Activated CD8-positive, alpha-beta T cell treated with anti-CD3 and anti-CD28 coated beads, Interleukin-2, amount 10 ng/mL, durations not matched to agents 7 days and 5 days (primary cell): ENCODE measurements around the gene EEF2K. TPM values are rescaled to one million over a fixed set of nuclear protein-coding genes. Genes with fewer than 3 reads are reported as not detected.
A peak's percentile ranks its signal among the peaks of the same experiment; 100 is the strongest.

Source experiments
- ATAC-seq: fragments of 150-1000 bp; cut with Tn5 transposase; one replicate; pipeline ENCODE4 v1.10.0; 2021; ENCODE audit warnings: moderate library complexity
- CTCF ChIA-PET: fragments of 350-600 bp; sonication (Branson Sonifier 250); formaldehyde crosslinking; loops from one replicate; lab custom pipeline; 2021; ENCODE audit warnings: antibody characterized with exemption; lab: Charles Lee
- POLR2A ChIA-PET: fragments of 350-600 bp; sonication (Branson Sonifier 250); formaldehyde crosslinking; loops from one replicate; lab custom pipeline; 2021; ENCODE audit warnings: antibody characterized with exemption; lab: Charles Lee
- DNase-seq: peaks from one replicate; pipeline ENCODE4 v3.0.0-alpha.2; 2020
- H3K27ac Mint-ChIP-seq: one replicate; pipeline ENCODE4 v1.8.0; 2021; ENCODE audit warnings: mild to moderate bottlenecking, mixed read lengths
- H3K27me3 Mint-ChIP-seq: one replicate; pipeline ENCODE4 v1.8.0; 2021; ENCODE audit warnings: low read depth, mixed read lengths
- H3K36me3 Mint-ChIP-seq: one replicate; pipeline ENCODE4 v1.8.0; 2021; ENCODE audit warnings: low read depth, mixed read lengths
- H3K4me1 Mint-ChIP-seq: one replicate; pipeline ENCODE4 v1.8.0; 2021; ENCODE audit warnings: low read depth, mixed read lengths
- H3K4me3 Mint-ChIP-seq: one replicate; pipeline ENCODE4 v1.8.0; 2021; ENCODE audit warnings: mild to moderate bottlenecking, mixed read lengths
- H3K9me3 Mint-ChIP-seq: one replicate; pipeline ENCODE4 v1.8.0; 2022; ENCODE audit warnings: mixed read lengths; ENCODE audit not compliant: insufficient read depth
- total RNA-seq, 2 experiments: library from RNA; stranded (reverse); gene quantifications; one replicate each; pipeline ENCODE4 v1.2.3, GENCODE V29; 2021

EEF2K gene
- total RNA-seq, 2 experiments from 2014 or later, result 27.7 to 28.9 TPM

- POLR2A ChIA-PET, result no interaction called here
- Mint-ChIP-seq H3K27me3 (no peaks in the 10 kb centered on the region), H3K36me3 (peaks cover 6% of the 10 kb centered on the region), H3K27ac (no peak overlapping the region), H3K4me3 (no peak overlapping the region), H3K9me3 (no peaks in the 10 kb centered on the region), H3K4me1 (peaks cover 35% of the 10 kb centered on the region)
- DNase-seq, result no peak
- CTCF ChIA-PET, result interaction anchor here (1.1 to 22.2 kb wide), 3 partner anchors 10 to 100 kb away, joined by 3 to 355 read pairs (median 8); partner anchors contain the start of gene POLR3E
- ATAC-seq, result no peak
Measured at GRCh38 chr16:22198547-22199293, 7.4 kb upstream of the EEF2K start.

GRCh38 chr16:22202261-22202637, 3.8 kb upstream of the EEF2K start:
- no peaks in the 10 kb centered on the region for H3K9me3 Mint-ChIP-seq
- DNase-seq (no peak), ATAC-seq (no peak)
- no peak overlapping the region for H3K4me3 Mint-ChIP-seq
- no peaks in the 10 kb centered on the region for H3K36me3 Mint-ChIP-seq
- CTCF ChIA-PET, result interaction anchor here (1.7 to 22.2 kb wide), 5 partner anchors 10 to 97 kb away, joined by 3 to 355 read pairs (median 4); partner anchors contain the start of gene POLR3E
- POLR2A ChIA-PET, result interaction anchor here (1.6 kb wide), 1 partner anchor 10 kb away, joined by 6 read pairs; no protein-coding TSS in a partner anchor
- H3K4me1 Mint-ChIP-seq, result peaks cover 28% of the 10 kb centered on the region
- no peaks in the 10 kb centered on the region for H3K27me3 Mint-ChIP-seq
- no peak overlapping the region for H3K27ac Mint-ChIP-seq

- Mint-ChIP-seq H3K4me1 (peaks cover 34% of the 10 kb centered on the region), H3K27ac (no peak overlapping the region), H3K36me3 (no peaks in the 10 kb centered on the region), H3K27me3 (no peaks in the 10 kb centered on the region), H3K4me3 (no peak overlapping the region), H3K9me3 (no peaks in the 10 kb centered on the region)
- ChIA-PET POLR2A (no interaction called here), CTCF (interaction anchor here (0.7 to 22.2 kb wide), 5 partner anchors 14 to 96 kb away, joined by 3 to 355 read pairs (median 3); partner anchors contain the start of gene POLR3E)
- ATAC-seq, result no peak
- no peak for DNase-seq
Measured at GRCh38 chr16:22203091-22203490, 3.0 kb upstream of the EEF2K start.

GRCh38 chr16:22204091-22204655, 1.9 kb upstream of the EEF2K start:
- ChIA-PET POLR2A (interaction anchor here (0.8 kb wide), 1 partner anchor 12 kb away, joined by 3 read pairs; no protein-coding TSS in a partner anchor), CTCF (interaction anchor here (0.6 to 22.2 kb wide), 8 partner anchors 8 to 95 kb away, joined by 3 to 355 read pairs (median 3); partner anchors contain the start of gene POLR3E)
- H3K27me3 Mint-ChIP-seq, result no peaks in the 10 kb centered on the region
- peaks cover 35% of the 10 kb centered on the region for H3K4me1 Mint-ChIP-seq
- ATAC-seq, result no peak
- H3K27ac Mint-ChIP-seq, result no peak overlapping the region
- no peak for DNase-seq
- H3K36me3 Mint-ChIP-seq, result peaks cover 2% of the 10 kb centered on the region
- H3K4me3 Mint-ChIP-seq, result no peak overlapping the region
- H3K9me3 Mint-ChIP-seq, result no peaks in the 10 kb centered on the region

GRCh38 chr16:22205577-22206012, 483 bp upstream of the EEF2K start:
- ATAC-seq (no peak), DNase-seq (no peak)
- no peaks in the 10 kb centered on the region for H3K27me3 Mint-ChIP-seq
- H3K36me3 Mint-ChIP-seq, result peaks cover 12% of the 10 kb centered on the region
- peak overlapping the region; percentile 78 for H3K27ac Mint-ChIP-seq
- H3K9me3 Mint-ChIP-seq, result no peaks in the 10 kb centered on the region
- H3K4me1 Mint-ChIP-seq, result peaks cover 38% of the 10 kb centered on the region
- ChIA-PET CTCF (interaction anchor here (0.6 to 22.2 kb wide), 22 partner anchors 8 to 100 kb away, joined by 3 to 355 read pairs (median 4); partner anchors contain the start of gene POLR3E), POLR2A (interaction anchor here (0.6 to 2.1 kb wide), 7 partner anchors 10 to 253 kb away, joined by 3 to 15 read pairs (median 5); partner anchors contain the start of gene POLR3E)
- H3K4me3 Mint-ChIP-seq, result peak overlapping the region; percentile 80

GRCh38 chr16:22206842-22207714, 1.0 kb downstream of the EEF2K start:
- CTCF ChIA-PET, result interaction anchor here (0.6 to 22.2 kb wide), 15 partner anchors 9 to 92 kb away, joined by 3 to 355 read pairs (median 4); partner anchors contain the start of gene POLR3E

GRCh38 chr16:22207715-22208360, 1.8 kb downstream of the EEF2K start:
- H3K9me3 Mint-ChIP-seq, result no peaks in the 10 kb centered on the region
- H3K27ac Mint-ChIP-seq, result peak overlapping the region; percentile 70
- CTCF ChIA-PET, result interaction anchor here (0.7 to 22.2 kb wide), 7 partner anchors 12 to 91 kb away, joined by 3 to 355 read pairs (median 10); partner anchors contain the start of gene POLR3E

More at GRCh38 chr16:22206842-22207714, 1.0 kb downstream of the EEF2K start:
- Mint-ChIP-seq H3K36me3 (peaks cover 22% of the 10 kb centered on the region), H3K4me1 (peaks cover 40% of the 10 kb centered on the region), H3K27ac (peak overlapping the region; percentile 70), H3K9me3 (no peaks in the 10 kb centered on the region), H3K4me3 (peak overlapping the region; percentile 80), H3K27me3 (no peaks in the 10 kb centered on the region)
- DNase-seq (peak; percentile 56), ATAC-seq (peak; percentile 27)
- POLR2A ChIA-PET, result interaction anchor here (1.1 to 2.6 kb wide), 7 partner anchors 8 to 91 kb away, joined by 3 to 15 read pairs (median 5); no protein-coding TSS in a partner anchor

GRCh38 chr16:22210285-22210684, 4.2 kb downstream of the EEF2K start:
- DNase-seq (no peak), ATAC-seq (no peak)
- POLR2A ChIA-PET, result interaction anchor here (1.4 kb wide), 1 partner anchor 54 kb away, joined by 3 read pairs; no protein-coding TSS in a partner anchor
- Mint-ChIP-seq H3K36me3 (peaks cover 45% of the 10 kb centered on the region), H3K27ac (no peak overlapping the region), H3K27me3 (no peaks in the 10 kb centered on the region), H3K9me3 (no peaks in the 10 kb centered on the region), H3K4me3 (no peak overlapping the region), H3K4me1 (peaks cover 38% of the 10 kb centered on the region)
- CTCF ChIA-PET, result interaction anchor here (1.3 to 22.2 kb wide), 3 partner anchors 14 to 89 kb away, joined by 4 to 355 read pairs (median 4); partner anchors contain the start of gene POLR3E

More at GRCh38 chr16:22207715-22208360, 1.8 kb downstream of the EEF2K start:
- Mint-ChIP-seq H3K4me1 (peaks cover 40% of the 10 kb centered on the region), H3K36me3 (peaks cover 26% of the 10 kb centered on the region), H3K4me3 (peak overlapping the region; percentile 80), H3K27me3 (no peaks in the 10 kb centered on the region)
- POLR2A ChIA-PET, result interaction anchor here (1.5 to 2.6 kb wide), 3 partner anchors 12 to 15 kb away, joined by 3 to 8 read pairs (median 7); no protein-coding TSS in a partner anchor
- ATAC-seq (no peak), DNase-seq (no peak)

GRCh38 chr16:22210854-22211253, 4.8 kb downstream of the EEF2K start:
- POLR2A ChIA-PET, result interaction anchor here (1.4 kb wide), 1 partner anchor 53 kb away, joined by 3 read pairs; no protein-coding TSS in a partner anchor
- no peaks in the 10 kb centered on the region for H3K27me3 Mint-ChIP-seq
- DNase-seq, result no peak

GRCh38 chr16:22213236-22213635, 7.2 kb downstream of the EEF2K start:
- DNase-seq, result no peak
- Mint-ChIP-seq H3K27me3 (no peaks in the 10 kb centered on the region), H3K4me3 (no peak overlapping the region), H3K4me1 (peaks cover 33% of the 10 kb centered on the region), H3K27ac (peak overlapping the region; percentile 0), H3K9me3 (no peaks in the 10 kb centered on the region), H3K36me3 (peaks cover 56% of the 10 kb centered on the region)
- ChIA-PET CTCF (interaction anchor here (0.8 to 1.5 kb wide), 2 partner anchors 8 to 84 kb away, joined by 3 to 5 read pairs; no protein-coding TSS in a partner anchor), POLR2A (no interaction called here)
- no peak for ATAC-seq

More at GRCh38 chr16:22210854-22211253, 4.8 kb downstream of the EEF2K start:
- ATAC-seq, result no peak
- Mint-ChIP-seq H3K4me3 (no peak overlapping the region), H3K36me3 (peaks cover 47% of the 10 kb centered on the region), H3K27ac (no peak overlapping the region), H3K9me3 (no peaks in the 10 kb centered on the region), H3K4me1 (peaks cover 37% of the 10 kb centered on the region)
- CTCF ChIA-PET, result interaction anchor here (22.2 kb wide), 1 partner anchor 88 kb away, joined by 355 read pairs; the partner anchor contains the start of gene POLR3E
